Karpas-422 (cell line): ENCODE measurements around the gene NPBWR2. TPM values are rescaled to one million over a fixed set of nuclear protein-coding genes. Genes with fewer than 3 reads are reported as not detected.

Source experiments
- DNase-seq: peaks from one replicate; pipeline ENCODE4 v3.0.0-alpha.2; 2015
- H2AFZ ChIP-seq: fragments of 200-600 bp; sonication (generic); 2 replicates; pipeline ENCODE4 v1.6.1; 2014; ENCODE audit warnings: antibody characterized with exemption, low read length, mixed read lengths
- H3K27ac ChIP-seq: fragments of 200-600 bp; sonication (generic); 2 replicates; pipeline ENCODE4 v1.5.1; 2014; ENCODE audit warnings: mild to moderate bottlenecking, low read length, moderate library complexity
- H3K27me3 ChIP-seq: fragments of 200-600 bp; sonication (generic); 2 replicates; pipeline ENCODE4 v1.6.1; 2014; ENCODE audit warnings: low read length, mixed read lengths
- H3K36me3 ChIP-seq: fragments of 200-600 bp; sonication (generic); 2 replicates; pipeline ENCODE4 v1.6.1; 2014; ENCODE audit warnings: low read length, mixed read lengths; ENCODE audit not compliant: insufficient read depth
- H3K4me1 ChIP-seq: fragments of 200-600 bp; sonication (generic); 2 replicates; pipeline ENCODE4 v1.6.1; 2014; ENCODE audit warnings: mild to moderate bottlenecking, low read length, mixed read lengths
- H3K4me2 ChIP-seq: fragments of 200-600 bp; sonication (generic); 2 replicates; pipeline ENCODE4 v1.6.1; 2014; ENCODE audit warnings: low read length, low read depth, mild to moderate bottlenecking; ENCODE audit not compliant: poor library complexity, severe bottlenecking
- H3K4me3 ChIP-seq: fragments of 200-600 bp; sonication (generic); 2 replicates; pipeline ENCODE4 v1.5.1; 2014; ENCODE audit warnings: mild to moderate bottlenecking, antibody characterized with exemption, low read length, mixed read lengths
- H3K79me2 ChIP-seq: fragments of 200-600 bp; sonication (generic); 2 replicates; pipeline ENCODE4 v1.6.1; 2014; ENCODE audit warnings: mild to moderate bottlenecking, low read length, mixed read lengths
- H3K9ac ChIP-seq: fragments of 200-600 bp; sonication (generic); 2 replicates; pipeline ENCODE4 v1.6.0; 2014; ENCODE audit warnings: low read length
- H3K9me2 ChIP-seq: fragments of 200-600 bp; sonication (generic), shearing (Covaris generic); replicated peaks from 2 replicates; pipeline ENCODE4 v1.6.0; 2014; ENCODE audit warnings: mild to moderate bottlenecking, low read length, moderate library complexity; ENCODE audit not compliant: insufficient read depth
- H3K9me3 ChIP-seq: fragments of 300-700, 200-600 bp; sonication (generic); 2 replicates; pipeline ENCODE4 v1.6.1; 2014; ENCODE audit warnings: low read length, mixed read lengths
- H4K20me1 ChIP-seq: fragments of 200-600 bp; sonication (generic); 2 replicates; pipeline ENCODE4 v1.6.1; 2014; ENCODE audit warnings: mild to moderate bottlenecking, antibody characterized with exemption, low read length, low read depth; ENCODE audit not compliant: insufficient read depth
- total RNA-seq: library from RNA; depleted of rRNA; stranded (reverse); fragments of >200 nt; shearing (Covaris generic); gene quantifications from 2 replicates; pipeline ENCODE4 v1.2.3, GENCODE V29; 2014; ENCODE audit warnings: low replicate concordance

NPBWR2 gene
- total RNA-seq, 1 experiment from 2014 or later: not detected

- Histone ChIP-seq H3K4me1 (peaks cover 62% of the 10 kb centered on the region), H4K20me1 (peaks cover 2% of the 10 kb centered on the region; the same call in 1 of the 2 replicates), H3K79me2 (peaks cover 17% of the 10 kb centered on the region), H3K9me2 (no peaks in the 10 kb centered on the region), H3K27me3 (no peaks in the 10 kb centered on the region), H3K9me3 (no peaks in the 10 kb centered on the region), H2AFZ (no peak overlapping the region), H3K27ac (peak overlapping the region; percentile 97), H3K36me3 (no peaks in the 10 kb centered on the region), H3K4me3 (peak overlapping the region; percentile 85), H3K4me2 (peak overlapping the region; percentile 91), H3K9ac (peak overlapping the region; percentile 98)
- DNase-seq: peak; percentile 62
Measured at GRCh38 chr20:64064145-64064698, 43.1 kb downstream of the NPBWR2 start.

GRCh38 chr20:64063389-64064144 lies 43.8 kb downstream of the NPBWR2 start:
- peaks cover 58% of the 10 kb centered on the region for H3K4me1 ChIP-seq
- H3K27ac ChIP-seq: peak overlapping the region; percentile 97
- no peaks in the 10 kb centered on the region for H3K27me3 ChIP-seq
- peaks cover 17% of the 10 kb centered on the region for H3K79me2 ChIP-seq
- H2AFZ ChIP-seq: no peak overlapping the region
- peak overlapping the region; percentile 91 for H3K4me2 ChIP-seq
- peak; percentile 77 for DNase-seq
- no peaks in the 10 kb centered on the region for H4K20me1 ChIP-seq
- H3K4me3 ChIP-seq: peak overlapping the region; percentile 85
- no peaks in the 10 kb centered on the region for H3K9me3 ChIP-seq
- peak overlapping the region; percentile 98 for H3K9ac ChIP-seq
- H3K9me2 ChIP-seq: no peaks in the 10 kb centered on the region
- no peaks in the 10 kb centered on the region for H3K36me3 ChIP-seq

- peak; percentile 97 for DNase-seq
- Histone ChIP-seq H3K36me3 (no peaks in the 10 kb centered on the region), H3K9me3 (no peaks in the 10 kb centered on the region), H3K79me2 (peaks cover 17% of the 10 kb centered on the region), H3K4me2 (peak within 1 kb of the TSS; percentile 91), H3K4me1 (peaks cover 58% of the 10 kb centered on the region), H3K9ac (peak within 1 kb of the TSS; percentile 98), H3K4me3 (peak within 1 kb of the TSS; percentile 85), H3K27ac (peak within 1 kb of the TSS; percentile 97), H2AFZ (peak within 1 kb of the TSS; percentile 81; the same call in 1 of the 2 replicates), H3K27me3 (no peaks in the 10 kb centered on the region), H3K9me2 (no peaks in the 10 kb centered on the region), H4K20me1 (no peaks in the 10 kb centered on the region)
Measured at GRCh38 chr20:64062596-64063388, 44.6 kb downstream of the NPBWR2 start, which contains the start of gene TCEA2. Gene TCEA2, plus strand, starts transcription at chr20:64063198. Its CDS starts 115 bp downstream, at chr20:64063313.

- no peaks in the 10 kb centered on the region for H3K9me3 ChIP-seq
- H4K20me1 ChIP-seq: no peaks in the 10 kb centered on the region
- H3K36me3 ChIP-seq: no peaks in the 10 kb centered on the region
- H2AFZ ChIP-seq: 0 out of 2 replicates have a peak overlapping the region, but pooled peaks have one; percentile 81
- H3K9ac ChIP-seq: peak overlapping the region; percentile 98
- H3K4me3 ChIP-seq: peak overlapping the region; percentile 85
- no peaks in the 10 kb centered on the region for H3K9me2 ChIP-seq
- DNase-seq: no peak
- peaks cover 58% of the 10 kb centered on the region for H3K4me1 ChIP-seq
- H3K27ac ChIP-seq: no peak overlapping the region
- H3K27me3 ChIP-seq: no peaks in the 10 kb centered on the region
- peak overlapping the region; percentile 91 for H3K4me2 ChIP-seq
- H3K79me2 ChIP-seq: peaks cover 17% of the 10 kb centered on the region
Measured at GRCh38 chr20:64062276-64062595, 45.1 kb downstream of the NPBWR2 start.

GRCh38 chr20:64058536-64058935 lies 48.8 kb downstream of the NPBWR2 start:
- Histone ChIP-seq H3K27me3 (no peaks in the 10 kb centered on the region), H3K4me3 (peak overlapping the region; percentile 44; the same call in 1 of the 2 replicates), H3K27ac (no peak overlapping the region), H3K9me3 (no peaks in the 10 kb centered on the region), H3K9ac (peak overlapping the region; percentile 66), H3K9me2 (no peaks in the 10 kb centered on the region), H3K4me1 (peaks cover 31% of the 10 kb centered on the region), H3K36me3 (no peaks in the 10 kb centered on the region), H2AFZ (no peak overlapping the region; the same call in 1 of the 2 replicates), H3K79me2 (peaks cover 3% of the 10 kb centered on the region), H3K4me2 (peak overlapping the region; percentile 46), H4K20me1 (no peaks in the 10 kb centered on the region)
- DNase-seq: peak; percentile 67

GRCh38 chr20:64057628-64058498 lies 49.5 kb downstream of the NPBWR2 start:
- Histone ChIP-seq H3K79me2 (no peaks in the 10 kb centered on the region), H4K20me1 (no peaks in the 10 kb centered on the region), H3K27me3 (no peaks in the 10 kb centered on the region), H2AFZ (no peak overlapping the region; the same call in 1 of the 2 replicates), H3K9me2 (no peaks in the 10 kb centered on the region), H3K9me3 (no peaks in the 10 kb centered on the region), H3K4me1 (peaks cover 31% of the 10 kb centered on the region), H3K36me3 (no peaks in the 10 kb centered on the region), H3K27ac (no peak overlapping the region), H3K4me2 (peak overlapping the region; percentile 46), H3K9ac (peak overlapping the region; percentile 66), H3K4me3 (peak overlapping the region; percentile 44; the same call in 1 of the 2 replicates)
- peak; percentile 93 for DNase-seq

GRCh38 chr20:64056889-64057627 lies 50.3 kb downstream of the NPBWR2 start:
- Histone ChIP-seq H3K4me2 (no peak overlapping the region), H4K20me1 (no peaks in the 10 kb centered on the region), H3K27me3 (no peaks in the 10 kb centered on the region), H2AFZ (no peak overlapping the region), H3K9me3 (no peaks in the 10 kb centered on the region), H3K9me2 (no peaks in the 10 kb centered on the region), H3K79me2 (no peaks in the 10 kb centered on the region), H3K9ac (no peak overlapping the region), H3K4me1 (peaks cover 25% of the 10 kb centered on the region), H3K4me3 (no peak overlapping the region), H3K36me3 (no peaks in the 10 kb centered on the region), H3K27ac (no peak overlapping the region)
- no peak for DNase-seq
